SKM-1 treated with dmso at 0.1 percent for 144 hours (cell line): ENCODE measurements around the gene PGBD5.

ENCODE experiments used
- DNase-seq: peaks from one replicate; lab custom pipeline; 2025; ENCODE audit not compliant: unreplicated experiment; lab: John Stamatoyannopoulos, UW

Gene PGBD5

GRCh38 chr1:230398856-230399255 is 27.3 kb downstream of the PGBD5 start:
- DNase-seq = no peak

- DNase-seq = no peak
Measured at GRCh38 chr1:230396966-230397365, 29.2 kb downstream of the PGBD5 start.

DNA sequence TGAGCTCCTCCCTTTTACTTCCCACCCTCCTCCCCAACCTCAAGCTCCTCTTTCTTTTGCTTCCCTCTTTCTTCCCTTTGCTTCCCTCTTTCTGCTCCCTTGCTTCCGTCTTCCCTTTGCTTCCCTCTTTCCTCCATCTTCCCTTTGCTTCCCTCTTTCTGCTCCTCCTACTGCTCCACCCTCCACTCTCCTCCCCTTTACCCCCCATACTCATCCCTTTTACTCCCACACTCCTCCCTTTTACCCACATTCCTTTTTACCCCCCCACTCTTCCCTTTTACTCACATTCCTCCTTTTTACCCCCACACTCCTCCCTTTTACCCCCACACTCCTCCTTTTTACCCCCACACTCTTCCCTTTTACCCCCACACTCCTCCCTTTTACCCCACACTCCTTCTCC is 30.2 kb downstream of the PGBD5 start:
- DNase-seq = no peak

DNA sequence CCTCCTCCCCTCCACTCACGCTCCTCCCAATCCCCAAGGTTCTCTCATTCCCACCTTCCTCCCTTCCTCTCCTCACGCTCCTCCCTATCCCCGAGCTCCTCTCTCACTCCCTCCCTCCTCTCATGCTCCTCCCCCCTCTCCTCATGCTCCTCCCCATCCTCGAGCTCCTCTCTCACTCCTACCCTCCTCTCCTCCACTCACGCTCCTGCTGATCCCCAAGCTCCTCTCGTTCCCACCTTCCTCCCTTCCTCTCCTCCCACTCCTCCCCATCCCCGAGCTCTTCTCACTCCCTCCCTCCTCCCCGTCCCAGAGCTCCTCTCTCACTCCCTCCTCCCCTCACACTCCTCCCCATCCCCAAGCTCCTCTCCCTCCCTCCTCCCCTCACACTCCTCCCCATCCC is 31.4 kb downstream of the PGBD5 start:
- DNase-seq = no peak

DNA sequence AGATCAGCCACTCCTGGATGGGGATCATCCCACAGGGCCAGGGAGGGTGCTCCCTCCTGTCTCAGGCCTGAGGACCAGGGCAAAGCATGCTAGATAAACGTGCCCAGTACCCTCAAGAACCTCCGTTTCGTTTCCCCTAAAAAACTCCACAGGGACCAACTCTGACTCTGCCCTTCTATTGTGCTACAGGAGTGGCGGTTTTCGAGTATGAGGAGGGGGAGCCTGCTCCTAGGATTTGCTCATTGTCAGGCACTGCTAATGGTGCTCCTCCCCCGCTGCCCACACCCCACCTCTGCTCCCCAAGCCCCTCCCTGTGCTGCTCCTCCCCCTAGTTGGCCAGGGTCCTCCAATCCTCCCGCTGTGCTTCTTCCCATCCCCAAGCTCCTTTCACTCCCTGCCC is 32.0 kb downstream of the PGBD5 start:
- DNase-seq = no peak

DNA sequence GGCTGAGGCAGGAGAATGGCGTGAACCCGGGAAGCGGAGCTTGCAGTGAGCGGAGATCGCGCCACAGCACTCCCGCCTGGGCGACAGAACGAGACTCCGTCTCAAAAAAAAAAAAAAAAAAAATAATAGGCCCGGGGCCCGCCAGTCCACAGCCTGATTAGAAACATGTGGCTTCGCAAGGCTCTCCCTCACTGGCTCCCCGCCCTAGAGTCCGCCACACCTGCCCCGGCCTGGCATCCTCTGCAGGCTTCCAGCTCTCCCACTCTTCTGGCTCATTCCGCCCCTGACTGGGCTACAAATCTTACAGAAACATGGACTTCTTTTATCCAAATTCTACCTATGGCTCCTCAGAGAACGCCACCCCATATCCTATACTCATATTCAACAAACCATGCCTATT is 32.4 kb downstream of the PGBD5 start:
- no peak for DNase-seq

DNA sequence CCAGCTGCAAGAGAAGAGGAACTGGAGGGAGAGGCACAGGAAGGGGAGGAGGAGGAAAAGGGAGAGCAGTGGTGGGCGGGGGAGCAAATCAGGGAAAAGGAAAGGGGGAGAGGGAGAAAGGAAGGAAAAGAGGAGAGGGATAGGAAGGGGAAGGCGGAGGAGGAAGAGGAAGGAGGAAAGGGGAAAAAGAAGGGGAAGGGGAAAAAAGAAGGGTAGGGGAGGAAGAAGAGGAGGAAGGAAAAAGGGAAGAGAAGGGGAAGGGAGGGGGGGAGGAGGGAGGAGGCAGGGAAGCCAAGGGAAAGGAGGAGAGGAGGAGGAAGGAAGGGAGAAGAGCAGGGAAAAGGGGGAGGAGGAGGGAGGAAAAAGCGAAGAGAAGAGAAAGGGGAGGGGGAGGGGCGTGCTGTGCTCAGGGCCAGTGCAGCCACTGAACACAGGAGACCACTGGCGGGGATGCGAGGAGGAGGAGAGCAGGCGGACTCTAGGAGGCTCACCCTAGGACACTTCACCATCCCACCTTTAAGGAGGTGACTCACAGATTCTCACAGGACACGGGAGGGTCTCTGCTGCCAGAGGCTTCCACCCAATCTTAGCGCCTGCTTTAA is 33.1 kb downstream of the PGBD5 start:
- peak; percentile 31 for DNase-seq

DNA sequence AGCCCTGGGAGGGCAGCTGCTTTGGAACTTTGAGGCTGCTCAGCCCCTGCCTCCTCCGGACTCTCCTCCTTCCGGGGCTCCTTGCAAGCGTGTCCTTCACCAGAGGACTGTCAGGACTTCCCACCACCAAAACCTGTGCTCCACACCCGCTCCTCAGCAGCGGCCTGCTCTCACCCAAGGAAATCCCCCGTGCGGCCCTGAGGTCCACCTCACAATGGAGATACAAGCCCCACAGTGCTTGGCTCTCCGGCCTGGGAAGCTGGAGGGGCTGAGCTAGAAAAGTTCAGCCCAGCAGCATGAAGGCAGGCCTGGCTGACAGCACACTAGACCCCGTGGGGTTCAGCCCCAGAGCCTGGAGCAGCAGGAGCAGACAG is 33.6 kb downstream of the PGBD5 start:
- no peak for DNase-seq

DNA sequence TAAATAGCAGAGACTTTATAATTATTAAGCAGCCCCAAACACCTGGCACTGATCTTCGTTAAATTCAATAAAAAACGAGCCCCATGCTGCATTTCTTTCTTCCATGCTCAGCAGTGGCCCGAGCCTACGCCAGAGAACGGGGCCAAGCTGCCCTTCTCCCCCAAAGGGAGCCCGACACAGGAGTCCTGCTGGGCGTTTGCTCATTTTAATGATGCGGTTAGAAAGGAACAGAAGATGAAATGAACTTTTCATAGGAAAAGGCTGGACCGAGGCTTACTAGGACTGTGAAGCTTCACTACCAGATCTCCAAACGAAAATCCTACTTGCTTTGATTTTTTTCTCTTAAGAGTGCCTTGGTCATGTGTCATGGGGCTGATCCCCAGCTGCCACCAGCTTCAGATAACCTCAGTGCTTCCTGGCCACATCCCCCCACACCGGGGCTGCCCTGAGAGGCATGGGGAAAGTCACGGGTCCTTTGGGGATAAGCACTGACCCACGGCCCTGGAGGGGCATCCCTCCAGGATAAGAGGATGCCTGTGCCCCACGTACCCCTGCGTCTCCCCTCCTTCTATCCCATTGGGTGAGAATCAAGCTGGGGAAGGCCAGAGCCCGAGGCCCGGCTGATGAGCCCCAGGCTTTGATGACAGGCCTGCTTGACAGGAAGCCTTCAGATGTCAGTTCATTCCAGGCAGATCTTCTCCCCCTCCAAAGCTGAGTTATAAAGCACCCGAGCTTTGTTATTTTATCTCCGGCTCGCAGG is 34.2 kb downstream of the PGBD5 start:
- DNase-seq = no peak

DNA sequence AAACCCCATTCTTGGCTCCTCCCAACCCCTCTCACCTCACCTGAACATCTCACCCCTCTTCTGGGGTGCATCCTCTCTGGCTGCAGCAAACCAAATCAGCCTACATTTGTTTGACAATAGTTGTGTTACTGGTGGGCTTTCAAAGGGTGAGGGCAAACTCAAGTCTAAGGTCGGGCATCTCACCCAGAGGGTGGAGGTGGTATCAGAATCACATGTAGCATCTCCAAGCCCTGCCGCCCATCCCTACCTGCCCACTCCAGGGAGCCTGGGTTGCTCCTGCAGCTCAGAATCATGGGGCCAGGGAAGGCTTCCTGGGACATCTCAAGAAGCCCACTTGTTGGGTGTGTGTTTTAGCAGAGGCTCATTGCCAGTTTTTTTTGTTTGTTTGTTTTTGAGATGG is 35.8 kb downstream of the PGBD5 start:
- no peak for DNase-seq

- no peak for DNase-seq
Measured at GRCh38 chr1:230387876-230388275, 38.3 kb downstream of the PGBD5 start.

DNA sequence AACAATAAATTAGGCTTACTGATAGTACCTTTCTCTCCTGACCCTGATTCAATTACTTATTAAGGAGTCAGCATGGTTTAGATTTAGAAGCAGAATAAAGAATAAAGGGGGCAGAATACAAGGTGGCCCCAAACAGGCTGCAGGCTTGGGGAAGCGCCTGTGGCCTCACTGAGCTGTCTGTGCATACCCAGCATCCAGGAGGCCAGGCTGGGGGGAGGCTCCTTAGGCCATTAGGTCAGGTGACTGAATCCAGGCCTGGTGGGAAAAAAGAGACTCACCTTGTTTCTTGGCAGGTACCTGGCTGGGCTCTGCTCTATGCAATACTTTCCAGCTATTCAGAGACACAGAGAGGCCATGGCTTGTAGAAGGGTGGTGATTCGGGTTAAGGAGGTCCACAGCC is 38.8 kb downstream of the PGBD5 start:
- DNase-seq = no peak

GRCh38 chr1:230386637-230387262 is 39.4 kb downstream of the PGBD5 start:
- no peak for DNase-seq

DNA sequence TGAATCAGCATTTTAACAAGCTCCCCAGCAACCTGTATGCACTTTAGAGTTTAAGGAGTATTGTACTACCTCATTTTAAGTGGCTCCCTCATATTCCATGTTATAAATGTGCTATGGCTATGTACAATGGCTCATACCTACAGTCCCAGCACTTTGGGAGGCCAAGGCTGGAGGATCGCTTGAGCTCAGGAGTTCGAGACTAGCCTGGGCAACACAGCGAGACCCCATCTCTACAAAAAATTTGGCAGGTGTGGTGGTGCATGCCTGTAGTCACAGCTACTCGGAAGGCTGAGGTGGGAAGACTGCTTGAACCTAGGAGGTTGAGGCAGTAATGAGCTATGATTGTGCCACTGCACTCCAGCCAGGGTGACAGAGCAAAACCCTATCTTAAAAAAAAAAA is 40.2 kb downstream of the PGBD5 start:
- DNase-seq = no peak

DNA sequence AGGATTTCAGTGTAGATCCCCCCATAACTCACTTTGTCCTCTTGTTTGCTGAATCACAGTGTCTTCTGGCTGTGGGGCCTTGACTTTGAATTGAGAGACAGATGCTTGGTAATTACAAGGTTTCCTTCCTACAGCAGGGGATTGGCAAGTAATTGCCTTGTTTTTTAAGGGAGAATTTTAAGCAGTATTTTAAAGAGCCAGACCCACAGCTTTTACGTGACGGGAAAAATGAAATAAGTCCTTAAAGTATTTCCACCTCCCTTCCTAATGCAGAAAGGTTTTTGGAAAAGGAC is 41.0 kb downstream of the PGBD5 start:
- no peak for DNase-seq

- no peak for DNase-seq
Measured at GRCh38 chr1:230384380-230385157, 41.6 kb downstream of the PGBD5 start.

- DNase-seq = no peak
Measured at GRCh38 chr1:230383425-230383824, 42.7 kb downstream of the PGBD5 start.

DNA sequence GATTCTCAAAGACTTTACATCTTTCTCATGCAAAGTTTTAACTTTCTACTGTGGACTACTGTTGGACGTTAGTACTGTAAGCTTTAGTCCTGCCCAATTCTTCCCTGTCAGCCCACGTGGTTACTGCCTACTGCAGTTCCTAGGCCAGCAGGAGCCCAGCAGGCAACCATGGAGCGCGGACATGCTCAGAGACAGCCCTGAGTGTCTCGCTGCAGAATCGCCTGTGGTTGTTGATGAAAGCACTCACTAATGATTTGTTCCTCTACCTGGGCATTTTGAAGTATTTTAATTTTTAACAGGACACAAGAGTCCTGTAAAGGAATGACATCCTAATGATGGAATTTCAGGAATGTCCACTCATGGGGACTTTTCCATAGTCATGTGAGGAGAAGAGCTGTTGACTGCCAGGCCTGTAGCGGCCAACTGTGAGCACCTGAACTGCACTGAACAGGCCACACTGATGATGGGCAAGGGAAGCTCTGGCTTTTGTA is 44.1 kb downstream of the PGBD5 start:
- DNase-seq = no peak

DNA sequence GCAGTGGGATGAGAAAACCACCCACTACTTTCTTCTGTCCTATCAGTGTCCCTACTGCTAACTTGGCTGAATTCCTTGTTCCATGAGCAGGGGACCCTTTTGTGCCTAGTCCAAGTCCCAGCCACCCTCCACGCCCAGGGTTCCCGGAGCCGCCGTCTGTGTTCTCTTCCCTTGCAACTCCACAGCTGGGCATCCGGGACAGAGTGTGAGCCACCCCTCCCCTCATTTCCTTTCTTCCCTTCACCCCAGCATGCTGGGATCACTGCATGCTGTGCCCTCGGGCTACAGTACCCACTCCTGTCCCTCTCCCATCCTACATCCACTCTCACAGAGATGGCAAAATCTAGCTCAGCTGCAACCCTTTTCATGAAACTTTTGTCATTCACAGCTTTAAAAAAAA is 44.5 kb downstream of the PGBD5 start:
- no peak for DNase-seq

- no peak for DNase-seq
Measured at GRCh38 chr1:230381049-230381467, 45.1 kb downstream of the PGBD5 start.

DNA sequence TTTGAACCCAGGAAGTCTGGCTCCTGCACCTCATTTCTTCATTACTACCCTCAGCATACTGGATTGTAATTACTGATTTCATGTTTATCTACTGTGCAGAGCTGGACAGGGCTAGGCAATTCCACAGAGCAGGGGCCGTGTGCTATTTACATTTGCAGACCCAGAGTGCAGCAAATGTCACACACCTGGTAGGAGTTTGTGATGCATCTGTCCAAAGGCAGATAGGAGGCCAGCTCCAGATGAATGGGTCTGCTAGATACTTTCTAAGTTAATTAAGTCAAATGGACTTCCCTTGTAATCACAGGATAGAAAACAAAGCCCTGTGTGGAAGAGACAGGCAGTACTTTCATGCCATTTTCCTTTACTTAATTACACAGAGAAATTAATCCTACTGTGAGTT is 46.2 kb downstream of the PGBD5 start:
- DNase-seq = no peak

- DNase-seq = no peak
Measured at GRCh38 chr1:230379462-230379861, 46.7 kb downstream of the PGBD5 start.
